H1 (cell line): Measurements from ENCODE around the gene KIR2DL1. TPM values are rescaled to one million over a fixed set of nuclear protein-coding genes. Genes with fewer than 3 reads are reported as not detected.
"Not testable (repeated sequence)": the region's sequence is repeated elsewhere in the genome, so short reads cannot be mapped to it uniquely, and the experiment has no call there.

Source experiments
- CTCF ChIA-PET: fragments of 300-600 bp; sonication (Branson Sonifier 250); formaldehyde crosslinking; loops from one replicate; lab custom pipeline; 2021; ENCODE audit not compliant: partially characterized antibody; lab: Charles Lee
- POLR2A ChIA-PET: fragments of 300-600 bp; sonication (Branson Sonifier 250); formaldehyde crosslinking; loops from one replicate; lab custom pipeline; 2021; ENCODE audit warnings: inconsistent platforms; ENCODE audit not compliant: partially characterized antibody; lab: Charles Lee
- DNase-seq, 2 experiments: peaks; one replicate each; pipeline versions ENCODE4 v3.0.0 to v3.0.0-alpha.2; 2010 to 2022; ENCODE audit warnings: low spot score in 2 of 2, low read depth in 1 of 2, mixed read lengths in 1 of 2
- FAIRE-seq: peaks from 2 replicates; lab custom pipeline; 2011; peaks lifted over from hg19 to GRCh38; lab: Jason Lieb, UNC
- H2AFZ ChIP-seq: 2 replicates; pipeline ENCODE4 v1.8.1; 2012; ENCODE audit warnings: low read length, inconsistent platforms
- H2AK5ac ChIP-seq: 2 replicates; pipeline ENCODE4 v1.6.1; 2013; ENCODE audit warnings: low read depth, low read length
- H2BK120ac ChIP-seq: replicated peaks from 2 replicates; pipeline ENCODE3; 2013; ENCODE audit warnings: low read depth, low read length, inconsistent platforms
- H2BK12ac ChIP-seq: 2 replicates; pipeline ENCODE4 v1.6.1; 2013; ENCODE audit warnings: low read depth, low read length
- H2BK15ac ChIP-seq: 2 replicates; pipeline ENCODE4 v1.6.1; 2013; ENCODE audit warnings: low read length
- H2BK20ac ChIP-seq: 2 replicates; pipeline ENCODE4 v1.6.1; 2013; ENCODE audit warnings: low read length
- H2BK5ac ChIP-seq: 2 replicates; pipeline ENCODE4 v1.6.1; 2013; ENCODE audit warnings: low read depth, low read length
- H3K14ac ChIP-seq: 2 replicates; pipeline ENCODE4 v1.6.1; 2013; ENCODE audit warnings: inconsistent platforms; ENCODE audit not compliant: insufficient read length
- H3K18ac ChIP-seq: 2 replicates; pipeline ENCODE4 v1.6.1; 2013; ENCODE audit warnings: low read length; ENCODE audit errors: extremely low read depth
- H3K23ac ChIP-seq: 2 replicates; pipeline ENCODE4 v1.6.1; 2013; ENCODE audit warnings: inconsistent platforms; ENCODE audit not compliant: insufficient read length
- H3K23me2 ChIP-seq: 2 replicates; pipeline ENCODE4 v1.6.1; 2013; ENCODE audit warnings: low read depth, low read length
- H3K27ac ChIP-seq: 2 replicates; pipeline ENCODE4 v1.6.1; 2011; ENCODE audit warnings: low read depth, low read length, inconsistent platforms
- H3K27me3 ChIP-seq, 4 experiments: replicated peaks in 1 of 4; 1 replicate in 1 of 4; 2 replicates in 3 of 4; pipeline versions ENCODE4 v1.6.1 to v1.8.1; 2011 to 2013; ENCODE audit warnings: low read length in 3 of 4, mild to moderate bottlenecking in 3 of 4, inconsistent platforms in 2 of 4, mixed read lengths in 2 of 4, moderate library complexity in 1 of 4; ENCODE audit not compliant: control insufficient read depth in 3 of 4, insufficient read depth in 3 of 4; ENCODE audit errors: extremely low read depth in 1 of 4
- H3K36me3 ChIP-seq, 4 experiments: 2 replicates each; pipeline versions ENCODE4 v1.6.1 to v1.8.1; 2011 to 2013; ENCODE audit warnings: mild to moderate bottlenecking in 4 of 4, low read length in 3 of 4, moderate library complexity in 2 of 4, control low read depth in 1 of 4, inconsistent platforms in 1 of 4; ENCODE audit not compliant: insufficient read depth in 4 of 4, control insufficient read depth in 2 of 4
- H3K4ac ChIP-seq: replicated peaks from 2 replicates; pipeline ENCODE3; 2013; ENCODE audit warnings: low read length, low read depth, mixed read lengths, inconsistent platforms; ENCODE audit not compliant: insufficient read length
- H3K4me1 ChIP-seq, 4 experiments: replicated peaks in 1 of 4; 1 replicate in 1 of 4; 2 replicates in 3 of 4; pipeline versions ENCODE4 v1.6.1 to v1.8.1; 2011 to 2013; ENCODE audit warnings: low read length in 3 of 4, inconsistent platforms in 2 of 4, mixed read lengths in 1 of 4; ENCODE audit not compliant: insufficient read depth in 4 of 4, control insufficient read depth in 3 of 4
- H3K4me2 ChIP-seq, 2 experiments: 2 replicates each; pipeline versions ENCODE4 v1.6.1 to v1.8.1; 2011 to 2013; ENCODE audit warnings: low read depth in 2 of 2, low read length in 2 of 2, control low read depth in 1 of 2, inconsistent platforms in 1 of 2, mild to moderate bottlenecking in 1 of 2; ENCODE audit not compliant: insufficient read depth in 1 of 2
- H3K4me3 ChIP-seq, 4 experiments: fragments of 200-600, 300-600 bp in 1 of 4; sonication (generic), shearing (Covaris generic), sonication (Bioruptor Twin) in 1 of 4; 2 replicates each; pipeline versions ENCODE4 v1.5.1 to v1.8.1; 2011 to 2016; ENCODE audit warnings: low read length in 4 of 4, low read depth in 3 of 4, control low read depth in 2 of 4, inconsistent platforms in 2 of 4, mild to moderate bottlenecking in 2 of 4, mixed read lengths in 1 of 4, moderate library complexity in 1 of 4; ENCODE audit not compliant: insufficient read depth in 2 of 4; ENCODE audit errors: extremely low read depth in 1 of 4
- H3K56ac ChIP-seq: replicated peaks from 2 replicates; pipeline ENCODE3; 2013; ENCODE audit warnings: low read depth, mild to moderate bottlenecking, mixed read lengths, low read length, inconsistent platforms; ENCODE audit not compliant: insufficient read length
- H3K79me1 ChIP-seq: 2 replicates; pipeline ENCODE4 v1.6.1; 2013; ENCODE audit warnings: low read depth, low read length, control low read depth
- H3K79me2 ChIP-seq, 2 experiments: 2 replicates each; pipeline versions ENCODE4 v1.6.1 to v1.8.1; 2012 to 2013; ENCODE audit warnings: low read length in 2 of 2, mild to moderate bottlenecking in 2 of 2, inconsistent platforms in 1 of 2; ENCODE audit not compliant: insufficient read depth in 2 of 2, control insufficient read depth in 1 of 2
- H3K9ac ChIP-seq, 4 experiments: replicated peaks in 1 of 4; 1 replicate in 1 of 4; 2 replicates in 3 of 4; pipeline versions ENCODE4 v1.6.1 to v1.8.1; 2011 to 2013; ENCODE audit warnings: low read depth in 3 of 4, low read length in 3 of 4, control low read depth in 2 of 4, mild to moderate bottlenecking in 2 of 4, moderate library complexity in 2 of 4, inconsistent platforms in 1 of 4; ENCODE audit errors: extremely low read depth in 1 of 4
- H3K9me3 ChIP-seq, 2 experiments: 2 replicates each; pipeline versions ENCODE4 v1.6.1 to v1.8.1; 2012 to 2013; ENCODE audit warnings: mild to moderate bottlenecking in 2 of 2, moderate library complexity in 2 of 2, control low read depth in 1 of 2, inconsistent platforms in 1 of 2, low read depth in 1 of 2, low read length in 1 of 2, mixed read lengths in 1 of 2; ENCODE audit not compliant: insufficient read depth in 2 of 2
- H4K20me1 ChIP-seq, 2 experiments: replicated peaks in 1 of 2; 2 replicates each; pipeline versions ENCODE3 to v1.8.1; 2011 to 2013; ENCODE audit warnings: inconsistent platforms in 2 of 2, low read length in 2 of 2, mild to moderate bottlenecking in 1 of 2; ENCODE audit not compliant: insufficient read depth in 2 of 2, control insufficient read depth in 1 of 2
- H4K5ac ChIP-seq: 2 replicates; pipeline ENCODE4 v1.6.1; 2013; ENCODE audit warnings: low read length, low read depth, mixed read lengths, inconsistent platforms; ENCODE audit not compliant: insufficient read length
- H4K8ac ChIP-seq: 2 replicates; pipeline ENCODE4 v1.8.0; 2013; ENCODE audit warnings: mild to moderate bottlenecking, moderate library complexity, low read length, inconsistent platforms; ENCODE audit not compliant: insufficient read depth; ENCODE audit errors: extremely low read depth
- H4K91ac ChIP-seq: replicated peaks from 2 replicates; pipeline ENCODE3; 2013; ENCODE audit warnings: low read length, mixed read lengths, inconsistent platforms; ENCODE audit not compliant: insufficient read length
- WGBS, 2 experiments: shearing (Covaris generic) in 1 of 2; methylation state at CpG; one replicate each; pipeline versions ENCODE4 v1.1.6 to v1.1.7; 2013 to 2015; ENCODE audit warnings: low lambda C conversion rate in 2 of 2, mixed read lengths in 2 of 2, inconsistent platforms in 1 of 2, low coverage in 1 of 2, missing lambda C conversion rate in 1 of 2; ENCODE audit not compliant: insufficient replicate concordance in 2 of 2, insufficient coverage in 1 of 2, insufficient read length in 1 of 2; ENCODE audit errors: extremely low coverage in 1 of 2, missing lambda C conversion rate in 1 of 2; 5-methylcytosine and 5-hydroxymethylcytosine counted together
- polyA plus RNA-seq, 7 experiments: library from polyadenylated mRNA; depleted of rRNA in 3 of 7; stranded (reverse) in 5 of 7; unstranded in 2 of 7; fragments of >200 nt in 5 of 7; fragments of 200-250 nt in 2 of 7; gene quantifications; 1 replicate in 5 of 7; 2 replicates in 1 of 7; 4 replicates in 1 of 7; pipeline versions ENCODE4 v1.2.1 to v1.2.3, GENCODE V29; 2011 to 2013; ENCODE audit warnings: missing spikeins in 2 of 7, mixed read lengths in 2 of 7
- total RNA-seq: library from RNA; stranded (reverse); fragmentation: NEBNext Ultra II Directional; extraction: Animal tissue kit (Norgen Biotek cat#: 25700); gene quantifications from 2 replicates; pipeline ENCODE4 v1.2.1, GENCODE V29; 2021

Gene KIR2DL1
- total and polyA plus RNA-seq, 2 of the 8 experiments (the other 6 are each of a cell fraction or from before 2014, with no cell fraction given) = not detected

DNA sequence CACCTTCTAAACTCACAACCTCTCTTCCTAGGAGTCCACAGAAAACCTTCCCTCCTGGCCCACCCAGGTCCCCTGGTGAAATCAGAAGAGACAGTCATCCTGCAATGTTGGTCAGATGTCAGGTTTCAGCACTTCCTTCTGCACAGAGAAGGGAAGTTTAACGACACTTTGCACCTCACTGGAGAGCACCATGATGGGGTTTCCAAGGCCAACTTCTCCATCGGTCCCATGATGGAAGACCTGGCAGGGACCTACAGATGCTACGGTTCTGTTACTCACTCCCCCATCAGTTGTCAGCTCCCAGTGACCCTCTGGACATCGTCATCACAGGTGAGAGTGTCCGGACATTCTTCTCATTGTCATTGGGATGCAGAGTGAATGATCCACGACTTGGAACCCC is 11.0 kb upstream of the KIR2DL1 start:
- POLR2A ChIA-PET = not testable (repeated sequence)

GRCh38 chr19:54764219-54764618 is 5.4 kb upstream of the KIR2DL1 start:
- H2BK120ac ChIP-seq, H3K79me1 ChIP-seq, H3K18ac ChIP-seq, H3K27me3 ChIP-seq, H2BK5ac ChIP-seq, H3K4me1 ChIP-seq, H4K91ac ChIP-seq, H3K14ac ChIP-seq, H2BK12ac ChIP-seq, FAIRE-seq, H3K4me3 ChIP-seq, H3K79me2 ChIP-seq, H3K4me2 ChIP-seq, H3K23ac ChIP-seq, DNase-seq, CTCF ChIA-PET, H2AK5ac ChIP-seq, H4K20me1 ChIP-seq, H3K4ac ChIP-seq, H4K5ac ChIP-seq, H3K9ac ChIP-seq, H3K27ac ChIP-seq, H3K56ac ChIP-seq, POLR2A ChIA-PET, H2BK15ac ChIP-seq, H3K23me2 ChIP-seq, H4K8ac ChIP-seq, H2AFZ ChIP-seq, H2BK20ac ChIP-seq, H3K36me3 ChIP-seq: not testable (repeated sequence)
- 76% methylated on average over 8 of the region's 8 CpGs; no CpG with 5 or more reads in 1 of the 2 experiments for WGBS, 2 experiments
- peaks cover 10 to 57% of the 10 kb centered on the region in 2 experiments; a peak in 3 of 4 replicates for H3K9me3 ChIP-seq

More for the DNA sequence above, 11.0 kb upstream of the KIR2DL1 start:
- H3K79me1 ChIP-seq, CTCF ChIA-PET, H4K5ac ChIP-seq, H2BK5ac ChIP-seq, H2AFZ ChIP-seq, H3K14ac ChIP-seq, H2BK20ac ChIP-seq, H3K27ac ChIP-seq, FAIRE-seq, H2BK12ac ChIP-seq, H4K91ac ChIP-seq, DNase-seq, H3K23me2 ChIP-seq, H3K4me2 ChIP-seq, H3K23ac ChIP-seq, H3K27me3 ChIP-seq, H3K79me2 ChIP-seq, H2AK5ac ChIP-seq, H3K4me3 ChIP-seq, H3K4ac ChIP-seq, H3K4me1 ChIP-seq, H2BK120ac ChIP-seq, H4K20me1 ChIP-seq, H3K56ac ChIP-seq, H4K8ac ChIP-seq, H3K18ac ChIP-seq, H3K36me3 ChIP-seq, H3K9ac ChIP-seq, H2BK15ac ChIP-seq: not testable (repeated sequence)
- peaks cover 24 to 67% of the 10 kb centered on the region in 2 experiments for H3K9me3 ChIP-seq
- 72% methylated on average over 6 of the region's 6 CpGs; no CpG with 5 or more reads in 1 of the 2 experiments for WGBS, 2 experiments
